H54 (cell line): ENCODE results near the gene PHF10.

ENCODE experiments used
- DNase-seq: peaks from one replicate; pipeline ENCODE4 v3.0.0; 2011; ENCODE audit warnings: low spot score, mixed read lengths; ENCODE audit not compliant: insufficient read length
- FAIRE-seq: peaks from 3 replicates; lab custom pipeline; 2011; peaks lifted over from hg19 to GRCh38; lab: Jason Lieb, UNC
- POLR2A ChIP-seq: IDR thresholded peaks from 2 replicates; pipeline ENCODE4 v1.6.1; 2011; ENCODE audit warnings: low read depth, mild to moderate bottlenecking, low read length

PHF10 gene

DNA sequence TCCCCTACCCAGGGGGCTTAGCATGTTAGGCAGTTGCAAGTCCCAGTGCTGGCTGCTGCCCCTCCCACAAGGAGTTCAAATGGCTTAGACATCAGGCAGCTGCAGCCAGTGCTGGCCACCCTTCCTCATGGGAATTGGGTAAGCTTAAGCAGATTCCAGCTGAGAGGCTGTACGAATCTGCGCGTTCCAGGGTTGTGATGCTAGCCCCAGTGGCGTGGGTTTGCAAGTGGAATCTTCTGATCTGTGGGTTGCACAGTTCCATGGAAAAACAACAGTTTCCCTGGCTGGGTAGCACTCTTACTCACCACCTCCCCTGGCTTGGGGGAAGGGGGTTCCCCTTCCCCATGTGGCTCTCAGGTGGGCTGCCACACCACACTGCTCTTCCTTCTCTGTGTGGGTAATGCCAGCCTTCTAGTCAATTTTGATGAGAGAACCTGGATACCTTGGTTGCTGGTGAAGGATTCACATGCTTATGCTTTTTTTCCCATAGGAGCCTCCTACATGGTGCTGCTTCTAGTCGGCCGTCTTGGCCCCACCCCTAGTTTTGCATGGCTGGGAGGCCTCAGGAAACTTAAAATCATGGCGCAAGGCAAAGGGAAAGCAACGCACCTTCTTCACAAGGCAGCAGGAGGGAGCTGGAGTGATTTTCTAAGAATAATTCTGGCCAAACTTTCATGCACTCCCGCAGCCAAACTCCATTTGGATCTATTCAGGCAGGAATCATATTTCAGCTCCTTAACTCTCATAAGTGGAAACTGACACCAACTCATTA, 14.1 kb upstream of the PHF10 start:
- no peak for DNase-seq
- no peak for TF ChIP-seq POLR2A

DNA sequence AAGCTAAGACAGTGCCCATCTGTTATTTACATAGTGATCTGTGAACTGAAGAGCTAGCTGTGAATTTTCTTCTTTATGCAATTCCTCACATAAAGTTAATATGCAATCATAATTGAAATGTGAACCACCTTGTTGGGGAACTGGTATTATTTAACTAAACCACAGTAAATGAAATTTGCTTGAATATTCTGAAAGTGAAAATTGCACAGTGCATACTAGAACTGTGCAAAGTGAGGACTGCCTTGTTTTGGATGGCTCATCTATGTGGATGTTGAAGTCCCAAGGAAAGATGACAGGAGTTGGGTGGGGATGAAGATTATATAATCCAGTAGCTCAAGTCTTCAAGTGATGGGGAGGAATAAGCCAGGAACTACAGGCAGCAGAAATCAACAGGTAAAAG, 5.7 kb upstream of the PHF10 start:
- FAIRE-seq, result no peak

More for the DNA sequence above, 14.1 kb upstream of the PHF10 start:
- FAIRE-seq, result no peak

DNA sequence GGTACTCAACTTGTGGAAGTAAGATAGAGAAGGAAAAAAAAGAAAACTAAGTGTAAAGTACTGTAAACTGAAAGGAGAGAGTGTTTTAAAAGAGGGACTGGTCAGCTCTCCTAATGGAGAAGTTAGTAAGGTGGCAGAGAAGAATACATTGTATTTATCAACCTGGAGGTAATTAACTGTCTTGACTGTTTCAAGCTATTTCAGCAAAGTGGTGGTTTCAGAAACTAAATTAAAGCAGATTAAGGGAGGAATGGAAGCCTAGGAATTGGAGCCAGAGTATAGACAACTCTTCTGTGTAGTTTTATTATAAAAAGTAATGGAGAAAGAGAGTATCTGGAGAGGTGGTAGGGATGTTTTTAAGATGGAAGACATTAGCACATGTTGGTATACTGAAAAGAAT, 2.7 kb upstream of the PHF10 start:
- DNase-seq (no peak), FAIRE-seq (no peak)
- no peak for TF ChIP-seq POLR2A

More for the DNA sequence above, 5.7 kb upstream of the PHF10 start:
- no peak for TF ChIP-seq POLR2A
- DNase-seq, result no peak

DNA sequence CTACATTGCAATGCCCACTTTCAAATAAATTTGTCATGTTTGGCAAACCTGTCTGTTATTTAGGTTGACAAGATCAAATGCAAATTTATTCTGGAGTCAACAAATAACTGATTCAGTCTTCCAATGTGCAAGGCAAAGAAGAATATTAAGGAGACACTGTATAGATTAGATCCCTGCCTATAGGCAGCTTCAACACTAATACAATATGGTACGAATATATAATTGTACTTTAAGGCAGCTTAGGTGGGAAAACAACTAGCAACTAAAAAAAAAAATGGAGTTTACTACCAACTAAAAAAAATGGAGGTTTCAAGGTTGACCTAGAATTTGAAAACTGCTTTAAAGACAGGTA, 1.7 kb upstream of the PHF10 start:
- DNase-seq (no peak), FAIRE-seq (no peak)
- no peak for TF ChIP-seq POLR2A

DNA sequence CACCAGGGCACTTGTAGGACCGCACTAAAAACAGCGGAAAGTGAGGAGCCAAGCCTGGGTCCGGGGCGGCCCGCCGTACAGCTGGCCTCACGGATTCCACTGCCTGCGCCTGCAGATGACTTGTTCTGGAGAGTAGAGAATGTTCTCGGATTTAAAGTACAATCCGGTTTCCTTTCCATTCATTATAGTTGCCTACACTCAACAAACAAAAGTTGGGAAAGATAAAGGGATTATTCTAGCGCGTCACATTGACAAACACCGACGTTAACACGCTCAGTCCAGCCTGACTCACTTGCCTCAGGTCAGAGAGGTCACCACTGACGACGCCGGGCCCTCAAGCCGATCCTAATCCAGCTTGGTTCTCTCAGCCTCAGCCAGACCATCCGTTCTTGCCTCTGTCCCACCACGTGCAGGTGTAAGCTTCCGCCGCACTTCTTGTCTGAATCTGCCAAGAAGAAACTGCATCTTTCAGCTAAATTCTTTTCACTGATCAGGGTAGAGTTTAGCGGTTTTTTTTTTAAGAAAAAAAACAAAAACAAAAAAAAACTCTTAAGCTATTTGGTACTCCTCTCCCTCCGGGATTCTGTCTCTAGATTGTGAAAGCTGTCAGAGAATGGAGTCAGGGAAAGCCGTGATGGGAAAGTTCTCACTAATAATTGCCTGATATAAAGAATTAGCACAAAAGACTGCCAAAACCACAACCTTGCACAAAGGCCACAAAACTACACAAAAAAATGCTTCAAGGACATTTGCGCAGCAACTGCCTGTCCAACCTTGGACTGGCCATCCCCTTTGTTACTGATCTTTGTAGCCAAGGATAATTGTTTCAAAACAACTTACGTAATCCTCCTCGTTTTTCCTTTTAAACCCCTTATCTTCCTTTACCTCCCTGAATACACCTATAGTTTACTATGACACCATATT, 1.1 kb upstream of the PHF10 start:
- DNase-seq, result no peak
- no peak for FAIRE-seq
- no peak for TF ChIP-seq POLR2A

DNA sequence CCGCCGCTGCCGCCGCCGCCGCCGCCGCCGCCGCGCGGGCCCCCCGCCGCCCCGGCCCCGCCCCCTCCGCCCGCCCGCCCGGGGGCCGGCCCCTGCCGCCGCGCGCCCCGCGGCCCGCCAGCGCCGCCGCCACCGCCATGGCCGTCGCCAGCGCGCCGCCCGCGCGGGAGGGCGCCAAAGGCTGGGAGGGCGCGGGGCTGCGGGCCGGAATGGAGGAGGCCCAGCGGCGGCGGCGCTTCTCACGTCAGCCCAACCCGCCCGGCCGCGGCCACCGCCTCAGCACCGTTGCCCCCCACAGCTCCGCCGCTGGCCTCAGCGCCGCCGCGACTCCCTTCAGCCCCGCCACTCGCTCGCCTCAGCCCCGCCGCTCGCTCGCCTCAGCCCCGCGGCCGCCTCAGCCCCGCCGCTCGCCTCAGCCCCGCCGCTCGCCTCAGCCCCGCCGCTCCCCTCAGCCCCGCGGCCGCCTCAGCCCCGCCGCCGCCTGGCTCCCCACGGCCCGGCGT, 258 bp downstream of the PHF10 start:
- DNase-seq (no peak), FAIRE-seq (no peak)
- TF ChIP-seq POLR2A, result peak; percentile 3; the same call in 1 of the 2 replicates

DNA sequence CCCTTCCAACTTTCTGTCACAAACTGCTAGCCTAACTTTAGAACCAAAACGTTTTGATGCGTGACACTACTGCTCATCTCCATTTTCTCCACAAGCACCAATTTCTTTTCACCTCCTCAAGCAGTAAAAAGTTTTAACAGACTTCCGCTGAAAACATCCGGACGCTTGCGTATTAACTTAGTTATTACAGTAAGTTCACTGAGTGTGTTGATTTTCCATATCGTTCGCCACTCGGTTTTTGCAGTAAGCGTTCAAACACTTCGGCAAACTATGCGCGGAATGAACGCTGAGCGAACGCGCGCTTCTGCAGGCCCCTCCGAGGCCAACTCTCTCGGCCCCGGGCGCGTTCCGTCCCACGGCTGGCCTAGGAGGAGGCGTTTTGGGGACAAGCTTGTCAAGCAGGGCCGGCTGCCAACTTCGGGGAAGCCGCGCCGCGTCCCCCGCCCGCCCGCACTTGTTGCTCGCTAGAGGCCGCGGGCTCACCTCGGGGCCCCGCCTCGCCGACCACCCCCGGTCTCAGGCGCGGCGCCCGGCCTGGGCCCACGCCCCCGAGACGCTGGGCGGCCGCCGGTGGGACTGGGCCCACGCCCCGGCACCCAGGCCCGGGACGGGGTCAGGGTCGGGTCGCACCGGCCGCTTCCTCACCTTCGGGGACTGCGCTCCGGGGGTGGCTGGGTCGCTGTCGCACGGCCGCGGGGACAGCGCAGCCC, 945 bp downstream of the PHF10 start:
- no peak for DNase-seq
- no peak for FAIRE-seq
- TF ChIP-seq POLR2A, result no peak

DNA sequence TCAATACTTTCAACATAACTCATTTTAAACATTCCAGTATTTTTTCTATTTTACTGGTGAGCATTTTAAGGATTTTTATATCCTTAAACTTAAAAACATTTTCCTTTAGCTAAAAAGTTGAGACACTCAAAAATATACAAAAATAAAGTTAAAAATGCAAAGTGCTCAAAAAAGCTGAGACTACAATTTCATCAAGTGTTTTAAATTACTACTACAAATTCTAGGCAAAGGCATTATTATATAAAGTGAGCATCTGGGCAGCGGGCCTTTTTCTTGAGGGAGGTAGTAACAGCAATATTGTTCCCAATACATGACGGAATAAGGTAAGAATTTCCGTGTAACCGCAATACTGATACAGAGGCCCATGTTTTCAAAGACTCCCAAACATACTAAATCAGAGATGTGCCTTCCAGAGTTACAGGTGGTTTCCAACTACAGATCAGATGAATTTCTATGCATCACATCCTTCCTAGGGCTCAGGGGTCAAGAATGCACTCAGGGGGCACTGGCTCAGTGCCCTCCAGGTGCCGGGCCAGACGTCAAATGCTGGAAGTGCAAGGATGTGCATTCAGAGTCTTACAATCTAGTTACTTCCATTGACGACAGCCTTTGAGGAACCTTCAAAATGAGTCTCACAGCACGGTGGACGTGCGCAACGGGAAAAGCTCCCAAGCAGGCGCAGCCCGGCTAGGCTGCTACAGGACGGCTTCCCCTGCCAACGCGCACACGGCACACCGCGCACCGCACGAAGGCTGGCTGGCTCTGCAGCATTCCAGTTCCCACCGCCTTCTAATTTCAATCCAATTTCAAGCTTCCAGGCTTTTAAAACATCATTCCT, 1.7 kb downstream of the PHF10 start:
- FAIRE-seq, result peak; percentile 71
- DNase-seq, result peak; percentile 65
- no peak for TF ChIP-seq POLR2A

DNA sequence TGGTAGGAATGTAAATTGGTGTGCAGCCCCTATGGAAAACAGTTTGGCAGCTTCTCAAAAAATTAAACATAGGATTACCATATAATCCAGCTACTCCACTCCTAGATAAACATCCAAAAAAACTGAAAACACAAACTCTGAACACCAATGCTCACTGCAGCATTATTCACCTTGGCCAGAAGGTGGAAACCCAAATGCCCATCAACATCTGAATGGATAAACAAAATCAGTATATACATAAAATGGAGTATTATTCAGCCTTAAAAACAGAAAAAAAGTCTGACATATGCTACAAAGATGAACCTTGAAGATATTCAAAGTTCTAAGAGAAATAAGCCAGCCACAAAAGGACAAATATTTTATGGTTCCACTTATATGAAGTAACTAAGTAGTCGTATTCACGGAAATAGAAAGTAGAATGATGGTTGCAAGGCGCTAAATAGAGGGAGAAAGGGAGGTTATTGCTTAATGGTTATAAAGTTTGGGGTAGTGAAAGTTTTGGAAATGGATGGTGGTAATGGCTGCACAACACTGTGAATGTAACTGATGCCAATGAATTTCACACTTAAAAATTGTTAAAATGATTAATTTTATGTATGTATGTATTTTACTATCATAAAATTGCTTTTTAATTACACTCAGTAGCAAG, 4.0 kb downstream of the PHF10 start:
- FAIRE-seq, result no peak
- TF ChIP-seq POLR2A, result no peak

DNA sequence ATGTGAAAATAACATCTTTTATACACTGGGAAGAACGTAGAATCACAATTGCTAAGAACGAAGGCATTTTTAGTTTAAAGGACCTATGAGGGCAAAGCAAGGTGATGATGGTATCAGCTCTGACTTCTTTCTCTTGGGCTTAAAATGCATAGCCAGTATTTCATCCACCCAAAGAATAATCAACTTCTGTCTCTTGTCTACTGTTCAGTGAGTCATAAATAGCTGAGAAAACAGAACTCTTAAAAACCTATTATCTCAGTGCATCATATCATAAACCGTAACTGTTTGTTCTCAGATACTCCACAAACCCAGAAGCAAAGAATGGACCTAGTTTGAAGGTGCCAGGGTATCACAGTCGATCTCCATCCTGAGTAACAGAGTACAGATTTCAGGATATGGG, 5.2 kb downstream of the PHF10 start:
- TF ChIP-seq POLR2A, result no peak
- DNase-seq, result no peak
- FAIRE-seq, result no peak

More for the DNA sequence above, 4.0 kb downstream of the PHF10 start:
- no peak for DNase-seq

DNA sequence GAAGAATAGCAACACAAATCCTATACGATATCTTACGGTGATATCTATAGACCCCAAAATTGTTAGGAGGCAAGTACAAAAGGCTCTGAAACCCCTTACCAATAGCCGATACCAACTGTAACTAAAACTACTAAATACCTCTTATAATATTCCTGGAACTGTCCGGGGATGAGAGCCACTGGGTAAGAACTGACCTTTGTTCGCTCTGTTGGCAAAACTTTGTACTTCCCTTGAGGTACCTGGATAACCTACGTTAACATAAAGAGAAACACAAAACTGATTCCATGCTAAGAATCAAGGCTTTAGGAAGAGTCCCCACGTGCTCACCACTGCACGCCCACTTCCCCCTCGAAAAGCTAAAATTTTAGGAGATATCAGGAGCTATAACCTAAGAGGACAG, 9.7 kb downstream of the PHF10 start:
- TF ChIP-seq POLR2A, result no peak
- DNase-seq (no peak), FAIRE-seq (no peak)

DNA sequence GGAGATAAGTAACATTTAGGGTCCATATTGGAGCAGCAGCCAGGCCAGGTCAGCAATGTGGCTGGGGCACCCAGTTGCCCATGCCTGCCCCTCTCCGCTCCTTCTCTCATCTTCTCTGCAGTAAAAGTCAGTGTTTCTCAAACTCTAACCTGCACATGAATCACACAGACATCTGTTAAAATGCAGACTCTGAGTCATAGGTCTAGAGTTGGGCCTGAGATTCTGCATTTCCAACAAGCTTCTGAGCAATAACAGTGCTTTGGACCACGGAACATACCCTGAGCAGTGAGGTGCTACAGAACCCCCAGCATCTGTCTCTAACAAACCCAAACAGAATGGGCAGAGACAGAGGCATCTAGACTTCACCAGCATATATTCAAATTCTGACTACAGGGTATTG, 10.1 kb downstream of the PHF10 start:
- no peak for TF ChIP-seq POLR2A
- no peak for FAIRE-seq
- no peak for DNase-seq
